Tibial nerve (tissue), 4 donors: ENCODE results near the gene GLG1.
"Not testable (repeated sequence)": the region's sequence is repeated elsewhere in the genome, so short reads cannot be mapped to it uniquely, and the experiment has no call there.

Experiments
- CTCF ChIP-seq, 5 experiments: fragments of 200-600 bp in 3 of 5; fragments of 450-650 bp in 2 of 5; sonication (generic) in 3 of 5; IDR thresholded peaks; one replicate each; pipeline ENCODE4 v1.5.1; 2016 to 2019; ENCODE audit warnings: antibody characterized with exemption in 5 of 5, mild to moderate bottlenecking in 3 of 5, moderate library complexity in 2 of 5
- EP300 ChIP-seq, 2 donors: sonication (generic); formaldehyde crosslinking; IDR thresholded peaks; one replicate each; pipeline ENCODE4 v1.6.1; 2017; ENCODE audit warnings: antibody characterized with exemption in 2 of 2, mild to moderate bottlenecking in 1 of 2
- POLR2A ChIP-seq, 2 donors: fragments of 450-650 bp; IDR thresholded peaks; one replicate each; pipeline ENCODE4 v1.6.1; 2017; ENCODE audit warnings: antibody characterized with exemption in 2 of 2, mild to moderate bottlenecking in 2 of 2, moderate library complexity in 2 of 2

GRCh38 chr16:74421482-74421785 is 185.5 kb downstream of the GLG1 start:
- TF ChIP-seq CTCF, POLR2A, EP300 (IDR thresholded peaks at IDR 0.05): not testable (repeated sequence)
